ENCODE measurements around the gene DUOXA1.

DNA sequence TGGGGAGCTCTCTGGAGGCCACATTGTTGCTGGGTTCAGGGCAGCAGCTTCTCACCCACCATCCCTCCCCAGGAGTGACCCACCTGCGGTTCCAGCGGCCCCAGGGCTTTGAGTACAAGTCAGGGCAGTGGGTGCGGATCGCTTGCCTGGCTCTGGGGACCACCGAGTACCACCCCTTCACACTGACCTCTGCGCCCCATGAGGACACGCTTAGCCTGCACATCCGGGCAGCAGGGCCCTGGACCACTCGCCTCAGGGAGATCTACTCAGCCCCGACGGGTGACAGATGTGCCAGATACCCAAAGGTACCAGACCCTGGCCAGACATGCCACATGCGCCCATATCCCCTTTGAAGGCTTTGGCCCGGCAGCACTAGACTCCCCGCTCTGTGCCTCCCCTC, 32.0 kb upstream of the DUOXA1 start:
- no peak for TF ChIP-seq TAF1 (IDR thresholded peaks at IDR 0.05; ENCODE audit: borderline replicate concordance, insufficient read depth, low read length)
- TF ChIP-seq POLR2AphosphoS5 (IDR thresholded peaks at IDR 0.05; ENCODE audit: low read depth, low read length): no peak
